Neural progenitor cell (in vitro differentiated cells): Measurements from ENCODE around the gene OR4N2.
"Not testable (repeated sequence)": the region's sequence is repeated elsewhere in the genome, so short reads cannot be mapped to it uniquely, and the experiment has no call there.

Experiments
- CTCF ChIP-seq: fragments of 200-600 bp; sonication (generic); IDR thresholded peaks from 2 replicates; pipeline ENCODE4 v1.5.1; 2017; ENCODE audit warnings: antibody characterized with exemption, mild to moderate bottlenecking
- EZH2 ChIP-seq: fragments of 200-600 bp; sonication (generic); IDR thresholded peaks from 2 replicates; pipeline ENCODE4 v1.6.1; 2017; ENCODE audit warnings: antibody characterized with exemption, mild to moderate bottlenecking, moderate library complexity
- EZH2phosphoT487 ChIP-seq: fragments of 200-600 bp; sonication (generic); IDR thresholded peaks from 2 replicates; pipeline ENCODE4 v1.6.1; 2017; ENCODE audit warnings: antibody characterized with exemption

DNA sequence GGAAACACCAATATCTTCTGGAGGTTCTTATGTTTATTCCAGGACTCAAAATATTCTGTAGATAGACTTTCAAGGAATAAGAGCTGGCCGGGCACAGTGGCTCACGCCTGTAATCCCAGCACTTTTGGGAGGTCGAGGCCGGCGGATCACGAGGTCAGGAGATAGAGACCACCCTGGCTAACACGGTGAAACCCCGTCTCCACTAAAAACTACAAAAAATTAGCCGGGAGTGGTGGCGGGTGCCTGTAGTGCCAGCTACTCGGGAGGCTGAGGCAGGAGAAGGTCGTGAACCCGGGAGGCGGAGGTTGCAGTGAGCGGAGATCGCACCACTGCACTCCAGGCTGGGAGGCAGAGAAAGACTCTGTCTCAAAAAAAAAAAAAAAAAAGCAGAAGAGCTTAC, 17.7 kb upstream of the OR4N2 start:
- TF ChIP-seq EZH2phosphoT487, CTCF, EZH2: not testable (repeated sequence)
